K562 (cell line): ENCODE measurements around the gene PPM1H. TPM values are rescaled to one million over a fixed set of nuclear protein-coding genes. Genes with fewer than 3 reads are reported as not detected.

ENCODE experiments used
- ARID1B ChIP-seq: fragments of 450-650 bp; IDR thresholded peaks from 2 replicates; pipeline ENCODE4 v1.6.1; 2016; ENCODE audit warnings: antibody characterized with exemption, mild to moderate bottlenecking, inconsistent platforms
- ATF1 ChIP-seq, 2 experiments: fragments of 450-650 bp in 1 of 2; IDR thresholded peaks; 2 replicates each; pipeline ENCODE4 v1.6.1; 2016; ENCODE audit warnings: missing compliant biosample characterization in 1 of 2, missing genetic modification characterization in 1 of 2
- ATF7 ChIP-seq: fragments of 450-650 bp; IDR thresholded peaks from 2 replicates; pipeline ENCODE4 v1.7.1; 2014; ENCODE audit warnings: mild to moderate bottlenecking, moderate library complexity
- E2F8 ChIP-seq: fragments of 450-650 bp; IDR thresholded peaks from 2 replicates; pipeline ENCODE4 v1.7.1; 2018; ENCODE audit warnings: mild to moderate bottlenecking, low read depth; ENCODE audit not compliant: partially characterized antibody
- FIP1L1 ChIP-seq: fragments of 200-400 bp; formaldehyde crosslinking; IDR thresholded peaks from 2 replicates; pipeline ENCODE4 v1.6.1; 2018; ENCODE audit warnings: mild to moderate bottlenecking, low read depth, low read length; ENCODE audit not compliant: poor library complexity, severe bottlenecking
- GABPB1 ChIP-seq: sonication (generic); formaldehyde crosslinking; IDR thresholded peaks from 2 replicates; pipeline ENCODE4 v1.8.0; 2022; ENCODE audit warnings: mild to moderate bottlenecking, missing genetic modification reagents
- GTF2A2 ChIP-seq: IDR thresholded peaks from 2 replicates; pipeline ENCODE4 v1.6.1; 2016; ENCODE audit warnings: mild to moderate bottlenecking, missing genetic modification characterization, missing compliant biosample characterization
- KDM2B ChIP-seq: fragments of 250-450 bp; sonication (Bioruptor Pico); IDR thresholded peaks from 2 replicates; pipeline ENCODE4 v1.8.0; 2021; ENCODE audit warnings: mild to moderate bottlenecking, moderate library complexity
- KLF16 ChIP-seq: IDR thresholded peaks from 2 replicates; pipeline ENCODE4 v1.6.1; 2016; ENCODE audit warnings: antibody characterized with exemption
- NCOA1 ChIP-seq: fragments of 450-650 bp; IDR thresholded peaks from 2 replicates; pipeline ENCODE4 v1.6.1; 2016; ENCODE audit warnings: low read depth
- NCOA2 ChIP-seq, 2 experiments: fragments of 450-650 bp; IDR thresholded peaks; 2 replicates each; pipeline ENCODE4 v1.6.1; 2018; ENCODE audit warnings: mild to moderate bottlenecking in 2 of 2, moderate library complexity in 1 of 2; ENCODE audit not compliant: partially characterized antibody in 2 of 2
- NELFE ChIP-seq: IDR thresholded peaks from 2 replicates; pipeline ENCODE4 v1.6.1; 2011; ENCODE audit warnings: mild to moderate bottlenecking; ENCODE audit not compliant: insufficient read depth, insufficient read length
- NR2F6 ChIP-seq: fragments of 450-650 bp; formaldehyde crosslinking; IDR thresholded peaks from 2 replicates; pipeline ENCODE4 v1.4.0; 2020; ENCODE audit warnings: mild to moderate bottlenecking
- PURB ChIP-seq: sonication (generic); formaldehyde crosslinking; IDR thresholded peaks from 2 replicates; pipeline ENCODE4 v1.9.0; 2021; ENCODE audit warnings: low read depth, mild to moderate bottlenecking, missing genetic modification reagents
- RBM15 ChIP-seq: fragments of 200-400 bp; formaldehyde crosslinking; IDR thresholded peaks from 2 replicates; pipeline ENCODE4 v1.6.1; 2018; ENCODE audit warnings: mild to moderate bottlenecking, low read length, moderate library complexity; ENCODE audit not compliant: insufficient read depth
- RBM39 ChIP-seq: fragments of 200-400 bp; formaldehyde crosslinking; optimal IDR thresholded peaks from 2 replicates; pipeline ENCODE3; 2018; ENCODE audit warnings: low read depth, low read length
- SIN3B ChIP-seq: fragments of 450-650 bp; IDR thresholded peaks from 2 replicates; pipeline ENCODE4 v1.6.1; 2017; ENCODE audit warnings: low read depth, mild to moderate bottlenecking, moderate library complexity
- SMAD3 ChIP-seq: fragments of 450-650 bp; formaldehyde crosslinking; conservative IDR thresholded peaks from 2 replicates; pipeline ENCODE4 v1.4.0; 2020; ENCODE audit warnings: mild to moderate bottlenecking
- STAG1 ChIP-seq: sonication (generic); formaldehyde crosslinking; IDR thresholded peaks from 2 replicates; pipeline ENCODE4 v1.5.0; 2020; ENCODE audit warnings: missing genetic modification reagents, borderline replicate concordance
- TARDBP ChIP-seq: fragments of 450-650 bp; IDR thresholded peaks from 2 replicates; pipeline ENCODE4 v1.6.1; 2016
- TCFL5 ChIP-seq: fragments of 250-450 bp; sonication (Bioruptor Pico); conservative IDR thresholded peaks from 2 replicates; pipeline ENCODE4 v1.6.1; 2021; ENCODE audit warnings: mild to moderate bottlenecking, moderate library complexity, matching md5 sums
- THRAP3 ChIP-seq: fragments of 450-650 bp; IDR thresholded peaks from 2 replicates; pipeline ENCODE4 v1.6.1; 2016; ENCODE audit warnings: mild to moderate bottlenecking, inconsistent platforms, borderline replicate concordance
- XRCC4 ChIP-seq: IDR thresholded peaks from one replicate; pipeline ENCODE4 v1.6.1; 2011; ENCODE audit not compliant: insufficient read depth, insufficient read length; ENCODE audit errors: extremely low read depth
- polyA plus RNA-seq, 8 experiments: library from polyadenylated mRNA; depleted of rRNA in 4 of 8; stranded (reverse) in 5 of 8; unstranded in 3 of 8; fragments of >200 nt; fragmentation: Nextera tagmentation in 2 of 8; fragmentation: Illumina TruSeq in 1 of 8; extraction: Ambion mirVana in 2 of 8; extraction: Trizol in 1 of 8; gene quantifications; 2 replicates each; pipeline versions ENCODE4 v1.2.1 to v1.2.3, GENCODE V29; 2011 to 2014; ENCODE audit warnings: inconsistent platforms in 1 of 8, missing spikeins in 1 of 8
- total RNA-seq, 7 experiments: library from RNA; depleted of rRNA in 6 of 7; stranded (reverse); fragments of >200 nt in 6 of 7; fragmentation: Illumina TruSeq in 2 of 7; extraction: Trizol in 2 of 7; gene quantifications; 2 replicates each; pipeline versions ENCODE4 v1.2.1 to v1.2.3, GENCODE V29; 2011 to 2021; ENCODE audit warnings: low replicate concordance in 1 of 7
- TF ChIP-seq, protein P1 (sequence below): fragments of 250-450 bp; sonication (Bioruptor Pico); IDR thresholded peaks from 2 replicates; pipeline ENCODE4 v1.4.0; 2020; ENCODE audit warnings: mild to moderate bottlenecking
- TF ChIP-seq, protein P2 (sequence below): fragments of 450-650 bp; IDR thresholded peaks from 2 replicates; pipeline ENCODE4 v1.6.1; 2016; ENCODE audit warnings: missing biosample characterization, missing genetic modification characterization

Gene PPM1H
- total and polyA plus RNA-seq, 9 of the 15 experiments (the other 6 are each of a cell fraction or from before 2014, with no cell fraction given): 5.3 to 29.3 (median 11.3) TPM

- TF ChIP-seq SMAD3 (CRISPR knock-in tag) (0 out of 2 replicates have a peak, but pooled peaks have one; percentile 13), GTF2A2 (tag) (no peak), NCOA1 (no peak; the same call in 1 of the 2 replicates), THRAP3 (no peak), RBM39 (no peak), TCFL5 (no peak), KDM2B (CRISPR knock-in tag) (peak; percentile 18; the same call in 1 of the 2 replicates), ATF7 (peak; percentile 59; the same call in 1 of the 2 replicates), XRCC4 (no peak), NR2F6 (no peak), NCOA2 (IDR thresholded peaks at IDR 0.05; ENCODE audit: partially characterized antibody in 2 of 2) (no peak), PURB (CRISPR knock-in tag) (no peak), KLF16 (no peak), TARDBP (no peak), NELFE (no peak), ATF1 (CRISPR knock-in tag; IDR thresholded peaks at IDR 0.05) (no peak), ATF1 (tag; IDR thresholded peaks at IDR 0.05) (peak; percentile 85), RBM15 (no peak), STAG1 (CRISPR knock-in tag) (no peak), FIP1L1 (no peak), ARID1B (peak; percentile 57), GABPB1 (CRISPR knock-in tag) (peak; percentile 76), SIN3B (no peak; the same call in 1 of the 2 replicates), E2F8 (peak; percentile 88)
- TF ChIP-seq, protein P1, sequence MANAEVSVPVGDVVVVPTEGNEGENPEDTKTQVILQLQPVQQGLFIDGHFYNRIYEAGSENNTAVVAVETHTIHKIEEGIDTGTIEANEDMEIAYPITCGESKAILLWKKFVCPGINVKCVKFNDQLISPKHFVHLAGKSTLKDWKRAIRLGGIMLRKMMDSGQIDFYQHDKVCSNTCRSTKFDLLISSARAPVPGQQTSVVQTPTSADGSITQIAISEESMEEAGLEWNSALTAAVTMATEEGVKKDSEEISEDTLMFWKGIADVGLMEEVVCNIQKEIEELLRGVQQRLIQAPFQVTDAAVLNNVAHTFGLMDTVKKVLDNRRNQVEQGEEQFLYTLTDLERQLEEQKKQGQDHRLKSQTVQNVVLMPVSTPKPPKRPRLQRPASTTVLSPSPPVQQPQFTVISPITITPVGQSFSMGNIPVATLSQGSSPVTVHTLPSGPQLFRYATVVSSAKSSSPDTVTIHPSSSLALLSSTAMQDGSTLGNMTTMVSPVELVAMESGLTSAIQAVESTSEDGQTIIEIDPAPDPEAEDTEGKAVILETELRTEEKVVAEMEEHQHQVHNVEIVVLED (CRISPR knock-in tag): peak; percentile 57
- TF ChIP-seq, protein P2, sequence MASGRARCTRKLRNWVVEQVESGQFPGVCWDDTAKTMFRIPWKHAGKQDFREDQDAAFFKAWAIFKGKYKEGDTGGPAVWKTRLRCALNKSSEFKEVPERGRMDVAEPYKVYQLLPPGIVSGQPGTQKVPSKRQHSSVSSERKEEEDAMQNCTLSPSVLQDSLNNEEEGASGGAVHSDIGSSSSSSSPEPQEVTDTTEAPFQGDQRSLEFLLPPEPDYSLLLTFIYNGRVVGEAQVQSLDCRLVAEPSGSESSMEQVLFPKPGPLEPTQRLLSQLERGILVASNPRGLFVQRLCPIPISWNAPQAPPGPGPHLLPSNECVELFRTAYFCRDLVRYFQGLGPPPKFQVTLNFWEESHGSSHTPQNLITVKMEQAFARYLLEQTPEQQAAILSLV (tag): peak; percentile 42; the same call in 1 of the 2 replicates
These were observed 332.5 kb downstream of the PPM1H start (continued) for GRCh38 chr12:62602255-62603060.
